TTC549 (cell line): Measurements from ENCODE around the gene TBATA.
"Not testable (repeated sequence)": the region's sequence is repeated elsewhere in the genome, so short reads cannot be mapped to it uniquely, and the experiment has no call there.

Experiments used
- FAIRE-seq: peaks from 2 replicates; lab custom pipeline; 2012; peaks lifted over from hg19 to GRCh38; lab: Jason Lieb, UNC

Gene TBATA

GRCh38 chr10:70778267-70778924, 6.8 kb downstream of the TBATA start:
- FAIRE-seq, result no peak

- FAIRE-seq, result no peak
Observed at GRCh38 chr10:70777063-70777875, 7.9 kb downstream of the TBATA start.

GRCh38 chr10:70776455-70777005, 8.6 kb downstream of the TBATA start:
- no peak for FAIRE-seq

- no peak for FAIRE-seq
Observed at GRCh38 chr10:70775679-70776454, 9.3 kb downstream of the TBATA start.

- no peak for FAIRE-seq
Observed at GRCh38 chr10:70774810-70775678, 10.1 kb downstream of the TBATA start.

- FAIRE-seq, result no peak
Observed at GRCh38 chr10:70773965-70774809, 11.0 kb downstream of the TBATA start.

GRCh38 chr10:70773461-70773860, 11.7 kb downstream of the TBATA start:
- no peak for FAIRE-seq

GRCh38 chr10:70772627-70773026, 12.6 kb downstream of the TBATA start:
- FAIRE-seq, result no peak

GRCh38 chr10:70771311-70772194, 13.6 kb downstream of the TBATA start:
- no peak for FAIRE-seq

GRCh38 chr10:70770516-70770915, 14.7 kb downstream of the TBATA start:
- not testable (repeated sequence) for FAIRE-seq

- FAIRE-seq, result no peak
Observed at GRCh38 chr10:70770001-70770400, 15.2 kb downstream of the TBATA start.

GRCh38 chr10:70769121-70769520, 16.1 kb downstream of the TBATA start:
- FAIRE-seq, result no peak

GRCh38 chr10:70768026-70768685, 17.0 kb downstream of the TBATA start:
- not testable (repeated sequence) for FAIRE-seq

- FAIRE-seq, result no peak
Observed at GRCh38 chr10:70765794-70766594, 19.2 kb downstream of the TBATA start.

GRCh38 chr10:70763567-70763966, 21.6 kb downstream of the TBATA start:
- no peak for FAIRE-seq

GRCh38 chr10:70762441-70763175, 22.6 kb downstream of the TBATA start:
- no peak for FAIRE-seq

- no peak for FAIRE-seq
Observed at GRCh38 chr10:70761727-70762350, 23.3 kb downstream of the TBATA start.
